DND-41 (cell line): ENCODE data around the gene TBC1D22A.

Experiments
- ATAC-seq: fragments of 200-7000 bp; cut with Tn5 transposase; 3 replicates; pipeline ENCODE4 v1.9.1; 2021; ENCODE audit warnings: low read depth; ENCODE audit not compliant: insufficient read depth
- DNase-seq: peaks from one replicate; pipeline ENCODE4 v3.0.0-alpha.2; 2020
- H2AFZ ChIP-seq: 2 replicates; pipeline ENCODE4 v1.6.0; 2012; ENCODE audit warnings: low read depth, low read length
- H3K27ac ChIP-seq: 2 replicates; pipeline ENCODE4 v1.5.1; 2012; ENCODE audit warnings: low read length, inconsistent platforms
- H3K27me3 ChIP-seq: fragments of 200-600 bp; sonication (generic); 2 replicates; pipeline ENCODE4 v1.6.0; 2012; ENCODE audit warnings: low read length, mild to moderate bottlenecking, inconsistent platforms; ENCODE audit not compliant: insufficient read depth, poor library complexity
- H3K36me3 ChIP-seq: 2 replicates; pipeline ENCODE4 v1.5.1; 2012; ENCODE audit warnings: low read length, inconsistent platforms; ENCODE audit not compliant: insufficient read depth
- H3K4me1 ChIP-seq: 2 replicates; pipeline ENCODE4 v1.5.1; 2012; ENCODE audit warnings: mild to moderate bottlenecking, low read length; ENCODE audit not compliant: insufficient read depth
- H3K4me2 ChIP-seq: 2 replicates; pipeline ENCODE4 v1.6.0; 2012; ENCODE audit warnings: mild to moderate bottlenecking, moderate library complexity, low read length, inconsistent platforms; ENCODE audit not compliant: insufficient read depth
- H3K4me3 ChIP-seq, 2 experiments: fragments of 200-600 bp in 1 of 2; shearing (Covaris generic) in 1 of 2; 2 replicates each; pipeline ENCODE4 v1.5.1; 2012 to 2016; ENCODE audit warnings: inconsistent platforms in 2 of 2, low read length in 2 of 2, mild to moderate bottlenecking in 2 of 2, low read depth in 1 of 2, moderate library complexity in 1 of 2
- H3K79me2 ChIP-seq: 2 replicates; pipeline ENCODE4 v1.6.0; 2012; ENCODE audit warnings: low read length, inconsistent platforms; ENCODE audit not compliant: insufficient read depth
- H3K9ac ChIP-seq: 2 replicates; pipeline ENCODE4 v1.6.0; 2012; ENCODE audit warnings: low read depth, mild to moderate bottlenecking, inconsistent platforms, low read length, moderate library complexity
- H3K9me3 ChIP-seq: 2 replicates; pipeline ENCODE4 v1.5.1; 2012; ENCODE audit warnings: low read length, moderate library complexity, mild to moderate bottlenecking, inconsistent platforms; ENCODE audit not compliant: insufficient read depth, severe bottlenecking
- H4K20me1 ChIP-seq: 2 replicates; pipeline ENCODE4 v1.6.0; 2012; ENCODE audit warnings: low read length; ENCODE audit not compliant: insufficient read depth
- CTCF ChIP-seq: IDR thresholded peaks from 2 replicates; pipeline ENCODE4 v1.5.1; 2012; ENCODE audit warnings: borderline replicate concordance, low read length, moderate library complexity, mild to moderate bottlenecking; ENCODE audit not compliant: poor library complexity, severe bottlenecking; ENCODE audit errors: extremely low read depth
- EZH2 ChIP-seq: IDR thresholded peaks from 3 replicates; pipeline ENCODE4 v1.6.1; 2012; ENCODE audit warnings: borderline replicate concordance, low read depth, mild to moderate bottlenecking, moderate library complexity, low read length, inconsistent platforms; ENCODE audit not compliant: severe bottlenecking

TBC1D22A gene

DNA sequence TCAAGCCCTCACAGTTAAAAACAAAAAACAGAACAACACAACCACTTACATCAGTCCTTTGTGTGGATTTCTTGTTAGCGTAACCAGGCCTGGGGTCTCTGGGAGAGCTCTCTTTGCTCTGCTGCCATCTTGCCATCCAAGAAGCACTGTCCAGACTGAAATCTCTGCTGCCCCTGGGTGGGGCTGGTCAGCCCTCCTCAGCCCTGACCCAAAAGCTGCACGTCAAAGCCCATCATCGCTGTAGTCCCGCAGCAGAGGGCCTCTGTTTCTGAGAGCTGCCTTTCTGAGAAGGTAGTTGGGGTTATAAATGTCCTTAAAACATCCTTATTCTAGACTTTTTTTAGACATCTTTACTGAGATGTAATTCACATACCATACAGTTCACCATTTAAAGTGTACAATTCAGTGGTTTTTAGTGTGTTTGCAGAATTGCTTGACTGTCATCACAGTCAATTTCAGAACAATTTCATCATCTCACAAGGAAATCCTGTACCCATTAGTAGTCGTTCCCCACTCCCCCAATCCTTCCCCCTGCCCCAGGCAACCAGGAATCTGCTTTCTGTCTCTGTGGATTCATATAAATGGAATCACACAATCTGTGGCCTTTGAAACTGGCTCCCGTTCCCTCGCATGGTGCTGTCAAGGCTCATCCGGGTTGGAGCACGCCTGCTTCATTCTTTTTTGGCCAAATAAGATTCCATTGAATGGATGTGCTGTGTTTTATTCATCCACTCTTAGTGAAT, 94.9 kb downstream of the TBC1D22A start:
- Histone ChIP-seq H3K9ac (no peak overlapping the region), H3K9me3 (peaks cover 8% of the 10 kb centered on the region), H2AFZ (no peak overlapping the region), H3K4me3 (no peak overlapping the region), H3K27ac (no peak overlapping the region), H3K27me3 (no peaks in the 10 kb centered on the region), H3K79me2 (peaks cover 31% of the 10 kb centered on the region), H3K4me2 (no peak overlapping the region), H4K20me1 (0 out of 2 replicates have a peak, but pooled peaks cover 4% of the 10 kb centered on the region), H3K36me3 (peaks cover 8% of the 10 kb centered on the region), H3K4me1 (no peaks in the 10 kb centered on the region)
- no peak for TF ChIP-seq EZH2
- TF ChIP-seq CTCF = no peak
- DNase-seq (no peak), ATAC-seq (no peak)

- H2AFZ ChIP-seq = no peak overlapping the region
- DNase-seq = no peak
- peaks cover 4% of the 10 kb centered on the region; the same call in 1 of the 2 replicates for H3K36me3 ChIP-seq
- ATAC-seq = no peak
- H3K27me3 ChIP-seq = no peaks in the 10 kb centered on the region
- H3K27ac ChIP-seq = no peak overlapping the region
- TF ChIP-seq CTCF = no peak
- no peak for TF ChIP-seq EZH2
- 0 out of 2 replicates have a peak, but pooled peaks cover 4% of the 10 kb centered on the region for H4K20me1 ChIP-seq
- H3K4me2 ChIP-seq = no peak overlapping the region
- H3K4me3 ChIP-seq = no peak overlapping the region
- H3K79me2 ChIP-seq = peaks cover 27% of the 10 kb centered on the region
- H3K9ac ChIP-seq = no peak overlapping the region
- H3K4me1 ChIP-seq = no peaks in the 10 kb centered on the region
- H3K9me3 ChIP-seq = peaks cover 8% of the 10 kb centered on the region
Observed at GRCh38 chr22:46857885-46858143, 95.4 kb downstream of the TBC1D22A start.

GRCh38 chr22:46858181-46858771, 95.8 kb downstream of the TBC1D22A start:
- TF ChIP-seq EZH2 = no peak
- no peak for TF ChIP-seq CTCF
- Histone ChIP-seq H2AFZ (no peak overlapping the region), H4K20me1 (0 out of 2 replicates have a peak, but pooled peaks cover 4% of the 10 kb centered on the region), H3K4me3 (no peak overlapping the region), H3K27ac (no peak overlapping the region), H3K27me3 (no peaks in the 10 kb centered on the region), H3K4me2 (no peak overlapping the region), H3K9me3 (peaks cover 8% of the 10 kb centered on the region), H3K36me3 (peaks cover 3% of the 10 kb centered on the region), H3K79me2 (peaks cover 27% of the 10 kb centered on the region), H3K9ac (no peak overlapping the region), H3K4me1 (no peaks in the 10 kb centered on the region)
- DNase-seq (no peak), ATAC-seq (no peak)
